GM12878 (cell line): ENCODE measurements around the gene TMEM259. TPM values are rescaled to one million over a fixed set of nuclear protein-coding genes. Genes with fewer than 3 reads are reported as not detected.
A peak's percentile ranks its signal among the peaks of the same experiment; 100 is the strongest.

Experiments used
- ATAC-seq: fragments of 200-7000 bp; cut with Tn5 transposase; 3 replicates; pipeline ENCODE4 v1.9.1; 2020; ENCODE audit warnings: mild to moderate bottlenecking, moderate library complexity
- BruUV-seq: library from RNA; stranded (reverse); fragments of 400-500 nt; replicated peaks from 2 replicates; lab custom pipeline; 2021; lab: Mats Ljungman, UMichigan
- CTCF ChIA-PET: fragments of 300-600 bp; sonication (Branson Sonifier 250); formaldehyde crosslinking; extraction: SDS; loops from one replicate; lab custom pipeline; 2021; ENCODE audit warnings: inconsistent platforms; lab: Yijun Ruan, JAX
- POLR2A ChIA-PET: fragments of 350-600 bp; formaldehyde crosslinking; extraction: SDS; loops from one replicate; lab custom pipeline; 2021; ENCODE audit warnings: inconsistent platforms; lab: Charles Lee
- RAD21 ChIA-PET: fragments of 300-600 bp; sonication (Branson Sonifier 250); formaldehyde crosslinking; loops from one replicate; lab custom pipeline; 2023; ENCODE audit warnings: antibody characterized with exemption; ENCODE audit not compliant: unreplicated experiment; lab: Charles Lee
- SMC1A ChIA-PET: fragments of 300-600 bp; sonication (Branson Sonifier 250); formaldehyde crosslinking; loops from one replicate; lab custom pipeline; 2023; ENCODE audit not compliant: unreplicated experiment, uncharacterized antibody; lab: Charles Lee
- DNase-seq: peaks from one replicate; pipeline ENCODE4 v3.0.0-alpha.2; 2011; ENCODE audit warnings: low read depth, low spot score
- FAIRE-seq: peaks from 3 replicates; lab custom pipeline; 2011; peaks lifted over from hg19 to GRCh38; lab: Jason Lieb, UNC
- H2AFZ ChIP-seq: 2 replicates; pipeline ENCODE4 v1.6.0; 2011; ENCODE audit warnings: low read depth, low read length, control low read depth; ENCODE audit not compliant: control insufficient read depth
- H3K27ac ChIP-seq: 2 replicates; pipeline ENCODE4 v1.5.1; 2011; ENCODE audit warnings: control low read depth; ENCODE audit not compliant: control insufficient read depth, insufficient read depth
- H3K27me3 ChIP-seq, 2 experiments: replicated peaks in 1 of 2; 2 replicates each; pipeline versions ENCODE4 v1.6.0 to v1.6.1; 2011; ENCODE audit warnings: low read length in 1 of 2; ENCODE audit not compliant: control insufficient read depth in 2 of 2, insufficient read depth in 2 of 2
- H3K36me3 ChIP-seq, 2 experiments: 2 replicates each; pipeline ENCODE4 v1.5.1; 2011; ENCODE audit warnings: low read length in 1 of 2; ENCODE audit not compliant: control insufficient read depth in 2 of 2, insufficient read depth in 2 of 2
- H3K4me1 ChIP-seq: 2 replicates; pipeline ENCODE4 v1.6.1; 2011; ENCODE audit warnings: mild to moderate bottlenecking, low read length, moderate library complexity, mixed read lengths; ENCODE audit not compliant: control insufficient read depth, insufficient read depth
- H3K4me2 ChIP-seq: 2 replicates; pipeline ENCODE4 v1.6.0; 2011; ENCODE audit warnings: control low read depth; ENCODE audit not compliant: control insufficient read depth, insufficient read depth
- H3K4me3 ChIP-seq: fragments of 200-600 bp; sonication (generic); 2 replicates; pipeline ENCODE4 v1.5.1; 2016
- H3K79me2 ChIP-seq: 2 replicates; pipeline ENCODE4 v1.6.0; 2011; ENCODE audit warnings: low read length; ENCODE audit not compliant: control insufficient read depth, insufficient read depth
- H3K9ac ChIP-seq: 2 replicates; pipeline ENCODE4 v1.8.0; 2011; ENCODE audit warnings: low read length, control low read depth, mixed read lengths; ENCODE audit not compliant: control insufficient read depth, insufficient read depth
- H3K9me3 ChIP-seq: replicated peaks from 3 replicates; pipeline ENCODE4 v1.5.1; 2011; ENCODE audit warnings: mild to moderate bottlenecking, low read length; ENCODE audit not compliant: control insufficient read depth, insufficient read depth
- H4K20me1 ChIP-seq: 2 replicates; pipeline ENCODE4 v1.6.0; 2011; ENCODE audit not compliant: control insufficient read depth, insufficient read depth
- ASH2L ChIP-seq: fragments of 300-600, 200-600 bp; sonication (generic); IDR thresholded peaks from 2 replicates; pipeline ENCODE4 v1.6.1; 2017; ENCODE audit warnings: low read depth, mild to moderate bottlenecking, borderline replicate concordance
- CBX3 ChIP-seq: fragments of 200-600 bp; sonication (generic); IDR thresholded peaks from 2 replicates; pipeline ENCODE4 v1.6.1; 2016; ENCODE audit warnings: low read depth, borderline replicate concordance
- CBX5 ChIP-seq: sonication (generic); IDR thresholded peaks from 2 replicates; pipeline ENCODE4 v1.6.1; 2016; ENCODE audit warnings: low read depth, moderate library complexity, mild to moderate bottlenecking, inconsistent platforms
- CREB1 ChIP-seq: IDR thresholded peaks from 2 replicates; pipeline ENCODE4 v1.6.1; 2012; ENCODE audit warnings: low read depth, mild to moderate bottlenecking, inconsistent platforms
- IKZF1 ChIP-seq: fragments of 450-650 bp; conservative IDR thresholded peaks from 2 replicates; pipeline ENCODE4 v1.6.1; 2017; ENCODE audit warnings: antibody characterized with exemption, mild to moderate bottlenecking
- NFYA ChIP-seq: IDR thresholded peaks from 2 replicates; pipeline ENCODE4 v1.6.1; 2011; ENCODE audit warnings: low read depth, mild to moderate bottlenecking, low read length, improper control_type of control experiment, borderline replicate concordance
- PAX5 ChIP-seq: IDR thresholded peaks from 2 replicates; pipeline ENCODE4 v1.6.1; 2011; ENCODE audit warnings: low read depth, low read length, borderline replicate concordance
- RAD51 ChIP-seq: fragments of 450-650 bp; IDR thresholded peaks from 2 replicates; pipeline ENCODE4 v1.6.1; 2016; ENCODE audit warnings: moderate library complexity, mild to moderate bottlenecking, inconsistent platforms
- SRF ChIP-seq, 2 experiments: IDR thresholded peaks; 2 replicates each; pipeline ENCODE4 v1.6.1; 2011; ENCODE audit warnings: low read depth in 2 of 2, low read length in 2 of 2, mild to moderate bottlenecking in 1 of 2, moderate library complexity in 1 of 2
- YY1 ChIP-seq: IDR thresholded peaks from 2 replicates; pipeline ENCODE4 v1.6.1; 2011; ENCODE audit warnings: low read depth, mild to moderate bottlenecking, low read length
- ZNF24 ChIP-seq: fragments of 450-650 bp; IDR thresholded peaks from 2 replicates; pipeline ENCODE4 v1.6.1; 2017; ENCODE audit warnings: antibody characterized with exemption, mild to moderate bottlenecking
- WGBS: methylation state at CpG from one replicate; pipeline ENCODE4 v1.1.6; 2016; ENCODE audit warnings: low lambda C conversion rate; ENCODE audit not compliant: insufficient replicate concordance, insufficient coverage; ENCODE audit errors: missing lambda C conversion rate; 5-methylcytosine and 5-hydroxymethylcytosine counted together
- in situ Hi-C: fragments of 300-500 bp; cut with MboI; formaldehyde crosslinking; loops from 9 replicates; pipeline ENCODE4 v1.14.3; 2018; ENCODE audit warnings: mixed read lengths
- intact Hi-C: fragments of 100-400 bp; cut with micrococcal nuclease; formaldehyde crosslinking; loops from one replicate; pipeline ENCODE4 v1.14.2; 2022; ENCODE audit not compliant: unreplicated experiment
- polyA plus RNA-seq, 11 experiments: library from polyadenylated mRNA; depleted of rRNA in 4 of 11; unstranded in 6 of 11; stranded (reverse) in 5 of 11; fragments of >200 nt; fragmentation: Nextera tagmentation in 4 of 11; fragmentation: Illumina TruSeq in 1 of 11; extraction: Ambion mirVana in 4 of 11; extraction: Trizol in 1 of 11; gene quantifications; 1 replicate in 1 of 11; 2 replicates in 10 of 11; pipeline versions ENCODE4 v1.2.1 to v1.2.3, GENCODE V29; 2011 to 2016; ENCODE audit warnings: inconsistent platforms in 2 of 11, missing spikeins in 2 of 11, low read depth in 1 of 11
- total RNA-seq, 4 experiments: library from RNA; depleted of rRNA in 3 of 4; stranded (reverse); fragments of >200 nt in 3 of 4; fragmentation: Illumina TruSeq in 1 of 4; extraction: Trizol in 1 of 4; gene quantifications; 2 replicates each; pipeline versions ENCODE4 v1.2.1 to v1.2.3, GENCODE V29; 2013 to 2021
- TF ChIP-seq, protein P1 (sequence below): IDR thresholded peaks from 2 replicates; pipeline ENCODE4 v1.6.1; 2012; ENCODE audit warnings: mild to moderate bottlenecking, low read depth, low read length
- TF ChIP-seq, protein P2 (sequence below): fragments of 450-650 bp; IDR thresholded peaks from 2 replicates; pipeline ENCODE4 v1.6.1; 2016; ENCODE audit warnings: mild to moderate bottlenecking

The TMEM259 gene
- total and polyA plus RNA-seq, 10 of the 15 experiments (the other 5 are each of a cell fraction or from before 2014, with no cell fraction given): 0.43 to 184 (median 62.0) TPM

DNA sequence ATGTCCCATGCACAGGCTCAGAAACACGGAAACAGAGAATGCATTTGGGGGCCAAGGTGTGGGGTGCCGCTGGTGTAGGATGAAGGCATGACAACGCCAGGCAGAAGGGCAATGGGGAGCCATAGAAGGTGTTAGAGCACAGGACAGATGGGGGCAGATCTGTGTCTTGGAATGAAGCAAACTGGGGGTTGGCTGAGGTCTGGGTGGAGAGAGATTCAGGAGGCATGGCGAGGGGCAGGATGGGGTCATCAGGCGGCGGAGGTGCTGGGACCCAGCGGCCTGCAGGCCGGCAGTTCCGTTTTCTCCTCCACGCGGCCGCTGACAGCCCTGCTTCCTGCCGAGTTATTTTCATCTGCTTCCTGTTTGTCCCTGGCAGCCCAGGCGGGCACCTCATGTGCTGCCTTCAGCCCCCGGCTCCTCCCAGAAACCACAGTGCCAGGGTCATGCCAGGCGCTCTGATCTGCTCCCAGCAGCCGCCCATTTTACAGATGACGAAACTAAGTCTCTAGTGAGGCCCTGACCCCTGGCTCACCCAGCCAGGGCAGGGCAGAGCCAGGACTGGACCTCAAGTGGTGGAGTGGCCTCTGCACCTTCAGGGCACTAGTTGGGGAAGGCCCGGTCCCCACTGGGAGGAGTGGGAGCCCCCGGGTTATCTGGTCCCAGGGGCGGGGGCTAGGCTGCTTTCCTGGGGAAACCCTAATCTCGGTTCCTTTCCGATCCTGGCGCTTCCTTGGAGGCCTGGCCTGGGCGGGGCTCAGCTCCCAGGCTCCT, 48.3 kb upstream of the TMEM259 start (continued):
- no peak for TF ChIP-seq CREB1

DNA sequence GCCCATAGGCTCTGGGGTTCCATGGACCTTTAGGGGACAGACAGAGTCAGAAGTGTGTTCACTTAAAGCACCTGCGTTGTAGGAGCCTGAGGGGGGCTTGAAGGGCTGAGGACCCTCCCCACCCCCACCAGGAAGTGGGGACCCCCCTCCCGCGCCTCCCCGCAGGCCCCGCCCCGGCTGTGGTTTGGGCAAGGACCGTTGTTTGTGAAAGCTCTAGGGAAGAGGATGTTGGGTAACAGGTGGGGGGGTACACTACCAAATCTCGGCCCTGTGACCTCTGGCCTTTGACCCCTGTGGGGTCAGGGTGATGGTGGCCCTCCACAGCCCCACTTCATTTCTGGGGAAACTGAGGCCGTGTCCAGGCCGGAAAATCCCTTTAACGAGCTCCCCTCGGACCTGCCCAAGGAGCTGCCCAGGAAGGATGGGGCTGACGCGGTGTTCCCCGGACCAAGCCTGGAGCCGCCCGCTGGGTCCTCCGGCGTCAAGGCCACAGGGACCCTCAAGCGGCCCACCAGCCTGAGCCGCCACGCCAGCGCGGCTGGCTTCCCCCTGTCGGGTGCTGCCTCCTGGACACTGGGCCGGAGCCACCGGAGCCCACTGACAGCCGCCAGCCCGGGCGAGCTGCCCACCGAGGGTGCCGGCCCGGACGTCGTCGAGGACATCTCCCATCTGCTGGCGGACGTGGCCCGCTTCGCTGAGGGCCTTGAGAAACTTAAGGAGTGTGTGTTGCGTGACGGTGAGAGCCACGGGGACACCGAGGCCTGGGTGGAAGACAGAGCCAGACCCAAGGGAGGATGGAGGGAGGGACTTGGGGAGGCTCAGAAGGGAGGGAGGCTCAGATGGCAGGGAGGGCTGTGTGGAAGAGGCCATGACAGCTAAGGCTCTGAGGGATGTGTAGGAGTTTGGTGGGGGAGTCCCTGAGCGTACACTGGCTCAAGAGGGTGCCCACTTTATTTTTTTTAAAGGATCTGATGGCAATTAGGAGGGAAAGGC, 47.4 kb upstream of the TMEM259 start:
- intact Hi-C loops: loop anchor here (1.0 to 2.0 kb wide), 2 partner anchors 34 to 47 kb away; partner anchors contain the start of genes GPX4, RNU6-2 and TMEM259
- peak overlapping the region; percentile 98 for H3K4me3 ChIP-seq
- peak overlapping the region; percentile 90 for H3K9ac ChIP-seq
- H3K4me1 ChIP-seq: peaks cover 17% of the 10 kb centered on the region
- POLR2A ChIA-PET: interaction anchor here (0.5 to 3.0 kb wide), 16 partner anchors 8 to 434 kb away, joined by 3 to 45 read pairs (median 4); partner anchors contain the start of genes ABCA7, CIRBP, CNN2 and GPX4
- CTCF ChIA-PET: interaction anchor here (1.8 to 2.2 kb wide), 3 partner anchors 11 to 45 kb away, joined by 5 to 14 read pairs (median 9); no protein-coding TSS in a partner anchor
- RAD21 ChIA-PET: interaction anchor here (1.1 to 2.4 kb wide), 15 partner anchors 8 to 198 kb away, joined by 3 to 19 read pairs (median 5); partner anchors contain the start of genes ATP5F1D, CNN2 and RNU6-2
- peak overlapping the region; percentile 85 for H3K4me2 ChIP-seq
- H3K79me2 ChIP-seq: peaks cover 44% of the 10 kb centered on the region
- H3K27me3 ChIP-seq: no peaks in the 10 kb centered on the region
- H4K20me1 ChIP-seq: no peaks in the 10 kb centered on the region
- peak overlapping the region; percentile 95 for H3K27ac ChIP-seq
- ATAC-seq (peak; percentile 24), FAIRE-seq (peak; percentile 57), DNase-seq (no peak)
- no peaks in the 10 kb centered on the region for H3K9me3 ChIP-seq
- no TSS peak for BruUV-seq
- SMC1A ChIA-PET: interaction anchor here (1.0 to 1.7 kb wide), 7 partner anchors 8 to 62 kb away, joined by 3 to 12 read pairs (median 3); partner anchors contain the start of gene GPX4
- peaks cover 7 to 12% of the 10 kb centered on the region in 2 experiments; a peak in 3 of 4 replicates for H3K36me3 ChIP-seq
- WGBS: under 1% methylated on average over 45 of the region's 45 CpGs
- in situ Hi-C loops: no loop called here
- H2AFZ ChIP-seq: no peak overlapping the region
- no peak for TF ChIP-seq ASH2L
- no peak for TF ChIP-seq CBX5
- TF ChIP-seq YY1: no peak; the same call in 1 of the 2 replicates
- TF ChIP-seq PAX5: no peak
- TF ChIP-seq NFYA: no peak
- TF ChIP-seq CBX3: no peak
- TF ChIP-seq, protein P1, sequence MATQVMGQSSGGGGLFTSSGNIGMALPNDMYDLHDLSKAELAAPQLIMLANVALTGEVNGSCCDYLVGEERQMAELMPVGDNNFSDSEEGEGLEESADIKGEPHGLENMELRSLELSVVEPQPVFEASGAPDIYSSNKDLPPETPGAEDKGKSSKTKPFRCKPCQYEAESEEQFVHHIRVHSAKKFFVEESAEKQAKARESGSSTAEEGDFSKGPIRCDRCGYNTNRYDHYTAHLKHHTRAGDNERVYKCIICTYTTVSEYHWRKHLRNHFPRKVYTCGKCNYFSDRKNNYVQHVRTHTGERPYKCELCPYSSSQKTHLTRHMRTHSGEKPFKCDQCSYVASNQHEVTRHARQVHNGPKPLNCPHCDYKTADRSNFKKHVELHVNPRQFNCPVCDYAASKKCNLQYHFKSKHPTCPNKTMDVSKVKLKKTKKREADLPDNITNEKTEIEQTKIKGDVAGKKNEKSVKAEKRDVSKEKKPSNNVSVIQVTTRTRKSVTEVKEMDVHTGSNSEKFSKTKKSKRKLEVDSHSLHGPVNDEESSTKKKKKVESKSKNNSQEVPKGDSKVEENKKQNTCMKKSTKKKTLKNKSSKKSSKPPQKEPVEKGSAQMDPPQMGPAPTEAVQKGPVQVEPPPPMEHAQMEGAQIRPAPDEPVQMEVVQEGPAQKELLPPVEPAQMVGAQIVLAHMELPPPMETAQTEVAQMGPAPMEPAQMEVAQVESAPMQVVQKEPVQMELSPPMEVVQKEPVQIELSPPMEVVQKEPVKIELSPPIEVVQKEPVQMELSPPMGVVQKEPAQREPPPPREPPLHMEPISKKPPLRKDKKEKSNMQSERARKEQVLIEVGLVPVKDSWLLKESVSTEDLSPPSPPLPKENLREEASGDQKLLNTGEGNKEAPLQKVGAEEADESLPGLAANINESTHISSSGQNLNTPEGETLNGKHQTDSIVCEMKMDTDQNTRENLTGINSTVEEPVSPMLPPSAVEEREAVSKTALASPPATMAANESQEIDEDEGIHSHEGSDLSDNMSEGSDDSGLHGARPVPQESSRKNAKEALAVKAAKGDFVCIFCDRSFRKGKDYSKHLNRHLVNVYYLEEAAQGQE: no peak
- TF ChIP-seq SRF (IDR thresholded peaks at IDR 0.05; ENCODE audit: low read depth in 2 of 2, low read length in 2 of 2): no peak
- TF ChIP-seq ZNF24: no peak
- no peak for TF ChIP-seq RAD51
- TF ChIP-seq, protein P2, sequence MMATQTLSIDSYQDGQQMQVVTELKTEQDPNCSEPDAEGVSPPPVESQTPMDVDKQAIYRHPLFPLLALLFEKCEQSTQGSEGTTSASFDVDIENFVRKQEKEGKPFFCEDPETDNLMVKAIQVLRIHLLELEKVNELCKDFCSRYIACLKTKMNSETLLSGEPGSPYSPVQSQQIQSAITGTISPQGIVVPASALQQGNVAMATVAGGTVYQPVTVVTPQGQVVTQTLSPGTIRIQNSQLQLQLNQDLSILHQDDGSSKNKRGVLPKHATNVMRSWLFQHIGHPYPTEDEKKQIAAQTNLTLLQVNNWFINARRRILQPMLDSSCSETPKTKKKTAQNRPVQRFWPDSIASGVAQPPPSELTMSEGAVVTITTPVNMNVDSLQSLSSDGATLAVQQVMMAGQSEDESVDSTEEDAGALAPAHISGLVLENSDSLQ: no peak
- no peak; the same call in 1 of the 2 replicates for TF ChIP-seq IKZF1
